ENCODE measurements around the gene LRRFIP1.

- TF ChIP-seq CTCF (IDR thresholded peaks at IDR 0.05; ENCODE audit: low read length) (no peak), EZH2 (optimal IDR thresholded peaks at IDR 0.05; ENCODE audit: low read depth, low read length) (no peak)
These were observed 4.6 kb downstream of the LRRFIP1 start for GRCh38 chr2:237631801-237632585.

All from MM.1S (cell line).